Liver (tissue), 9 donors: ENCODE measurements around the gene ZC3H18. TPM values are rescaled to one million over a fixed set of nuclear protein-coding genes. Genes with fewer than 3 reads are reported as not detected.

Experiments
- DNase-seq: peaks from one replicate; pipeline ENCODE4 v3.0.0-alpha.2; 2017; ENCODE audit warnings: low spot score
- H3K27ac ChIP-seq, 2 donors: one replicate each; pipeline ENCODE4 v1.7.0; 2013; ENCODE audit warnings: inconsistent platforms in 2 of 2, low read length in 2 of 2, control low read depth in 1 of 2, low read depth in 1 of 2, mild to moderate bottlenecking in 1 of 2
- H3K27me3 ChIP-seq, 4 donors: one replicate each; pipeline versions ENCODE4 v1.6.1 to v1.7.0; 2013; ENCODE audit warnings: low read length in 3 of 4, inconsistent platforms in 1 of 4, mild to moderate bottlenecking in 1 of 4, moderate library complexity in 1 of 4; ENCODE audit not compliant: control insufficient read depth in 4 of 4, insufficient read depth in 4 of 4
- H3K36me3 ChIP-seq, 4 donors: one replicate each; pipeline versions ENCODE4 v1.6.1 to v1.7.0; 2013; ENCODE audit warnings: low read length in 3 of 4, mild to moderate bottlenecking in 3 of 4, low read depth in 1 of 4, moderate library complexity in 1 of 4; ENCODE audit not compliant: control insufficient read depth in 4 of 4, insufficient read depth in 3 of 4
- H3K4me1 ChIP-seq, 4 donors: one replicate each; pipeline versions ENCODE4 v1.6.1 to v1.7.0; 2013; ENCODE audit warnings: low read length in 3 of 4, mild to moderate bottlenecking in 3 of 4, moderate library complexity in 1 of 4; ENCODE audit not compliant: control insufficient read depth in 4 of 4, insufficient read depth in 4 of 4
- H3K4me3 ChIP-seq, 3 donors: one replicate each; pipeline versions ENCODE4 v1.6.1 to v1.7.0; 2013; ENCODE audit warnings: low read length in 3 of 3, control low read depth in 1 of 3, low read depth in 1 of 3, mild to moderate bottlenecking in 1 of 3
- H3K9ac ChIP-seq, 2 donors: one replicate each; pipeline ENCODE4 v1.7.0; 2013; ENCODE audit warnings: low read length in 2 of 2, mild to moderate bottlenecking in 2 of 2, moderate library complexity in 2 of 2, control low read depth in 1 of 2, low read depth in 1 of 2
- H3K9me3 ChIP-seq, 4 donors: one replicate each; pipeline versions ENCODE4 v1.6.1 to v1.7.0; 2013; ENCODE audit warnings: low read length in 3 of 4; ENCODE audit not compliant: control insufficient read depth in 4 of 4
- CTCF ChIP-seq: fragments of 150-350 bp; IDR thresholded peaks from 2 replicates; pipeline ENCODE4 v1.5.1; 2017; ENCODE audit warnings: improper control_type of control experiment, low read depth, low read length; ENCODE audit not compliant: missing input control
- EGR1 ChIP-seq, 2 donors: IDR thresholded peaks; 2 replicates each; pipeline ENCODE4 v1.6.1; 2016 to 2018; ENCODE audit warnings: antibody characterized with exemption in 2 of 2, low read depth in 2 of 2
- FOXA1 ChIP-seq: IDR thresholded peaks from 2 replicates; pipeline ENCODE4 v1.6.1; 2016; ENCODE audit warnings: antibody characterized with exemption
- FOXA2 ChIP-seq: IDR thresholded peaks from 2 replicates; pipeline ENCODE4 v1.6.1; 2016; ENCODE audit warnings: antibody characterized with exemption
- GABPA ChIP-seq, 2 donors: IDR thresholded peaks in 1 of 2; conservative IDR thresholded peaks in 1 of 2; 2 replicates each; pipeline ENCODE4 v1.6.1; 2016; ENCODE audit warnings: antibody characterized with exemption in 2 of 2, mild to moderate bottlenecking in 1 of 2, moderate library complexity in 1 of 2
- HNF4A ChIP-seq, 2 donors: conservative IDR thresholded peaks; 2 replicates each; pipeline ENCODE4 v1.6.1; 2016; ENCODE audit warnings: antibody characterized with exemption in 2 of 2, mild to moderate bottlenecking in 2 of 2
- HNF4G ChIP-seq: IDR thresholded peaks from 2 replicates; pipeline ENCODE4 v1.6.1; 2016; ENCODE audit warnings: antibody characterized with exemption
- JUND ChIP-seq, 2 donors: IDR thresholded peaks; 2 replicates each; pipeline ENCODE4 v1.6.1; 2016; ENCODE audit warnings: antibody characterized with exemption in 2 of 2
- NR2F2 ChIP-seq: IDR thresholded peaks from 2 replicates; pipeline ENCODE4 v1.6.1; 2016; ENCODE audit warnings: antibody characterized with exemption
- RAD21 ChIP-seq, 2 donors: IDR thresholded peaks; 2 replicates each; pipeline ENCODE4 v1.6.1; 2016; ENCODE audit warnings: antibody characterized with exemption in 2 of 2, mild to moderate bottlenecking in 2 of 2
- REST ChIP-seq: IDR thresholded peaks from 2 replicates; pipeline ENCODE4 v1.6.1; 2016; ENCODE audit warnings: antibody characterized with exemption, mild to moderate bottlenecking
- RXRA ChIP-seq, 2 donors: IDR thresholded peaks; 2 replicates each; pipeline ENCODE4 v1.6.1; 2017 to 2018; ENCODE audit warnings: antibody characterized with exemption in 2 of 2, mild to moderate bottlenecking in 1 of 2
- SP1 ChIP-seq: IDR thresholded peaks from 2 replicates; pipeline ENCODE4 v1.6.1; 2018; ENCODE audit warnings: antibody characterized with exemption, mild to moderate bottlenecking
- TAF1 ChIP-seq: conservative IDR thresholded peaks from 2 replicates; pipeline ENCODE4 v1.6.1; 2016; ENCODE audit warnings: antibody characterized with exemption, mild to moderate bottlenecking
- YY1 ChIP-seq: IDR thresholded peaks from 2 replicates; pipeline ENCODE4 v1.6.1; 2016; ENCODE audit warnings: antibody characterized with exemption, mild to moderate bottlenecking
- WGBS: extraction: QIAGEN DNeasy Blood & Tissue Kit; methylation state at CpG from one replicate; pipeline ENCODE4 v1.1.7; 2013; 5-methylcytosine and 5-hydroxymethylcytosine counted together
- polyA plus RNA-seq, 2 donors: library from polyadenylated mRNA; stranded (reverse) in 1 of 2; unstranded in 1 of 2; fragments of 200-250 nt in 1 of 2; fragments of >200 nt in 1 of 2; fragmentation: Nextera tagmentation in 1 of 2; extraction: Ambion mirVana in 1 of 2; gene quantifications; one replicate each; pipeline versions ENCODE4 v1.2.1 to v1.2.3, GENCODE V29; 2013 to 2015
- total RNA-seq, 2 donors: library from RNA; depleted of rRNA; stranded (reverse); fragments of >200 nt; gene quantifications; one replicate each; pipeline ENCODE4 v1.2.3, GENCODE V29; 2014
- TF ChIP-seq, protein P1 (sequence below): IDR thresholded peaks from 2 replicates; pipeline ENCODE4 v1.6.1; 2016; ENCODE audit warnings: antibody characterized with exemption
- TF ChIP-seq, protein P2 (sequence below): IDR thresholded peaks from 2 replicates; pipeline ENCODE4 v1.6.1; 2016; ENCODE audit warnings: antibody characterized with exemption
- TF ChIP-seq, protein P3 (sequence below): IDR thresholded peaks from 2 replicates; pipeline ENCODE4 v1.6.1; 2016; ENCODE audit warnings: antibody characterized with exemption
- donor health status: healthy.
- donor health status: healthy.
- donor health status: healthy.
- donor health status: healthy.
- donor health status: healthy.

Gene ZC3H18
- total and polyA plus RNA-seq, 4 donors, result 10.2 to 10.9 (median 10.5) TPM

GRCh38 chr16:88614818-88615580 is 44.8 kb downstream of the ZC3H18 start:
- no peaks in the 10 kb centered on the region for H3K9me3 ChIP-seq
- peaks cover 0 to 24% (median 8%) of the 10 kb centered on the region in 4 donors for H3K36me3 ChIP-seq
- H3K27ac ChIP-seq, result no peak overlapping the region
- 93% methylated on average over 19 of the region's 19 CpGs for WGBS
- no peak overlapping the region for H3K4me3 ChIP-seq
- H3K4me1 ChIP-seq, result peaks cover 18 to 47% (median 38%) of the 10 kb centered on the region in 4 donors
- no peaks in the 10 kb centered on the region for H3K27me3 ChIP-seq
- DNase-seq, result no peak
- no peak overlapping the region for H3K9ac ChIP-seq
- TF ChIP-seq SP1 (no peak), RXRA (IDR thresholded peaks at IDR 0.05) (no peak), EGR1 (IDR thresholded peaks at IDR 0.05; ENCODE audit: low read depth in 2 of 2) (no peak), HNF4G (no peak), NR2F2 (no peak), JUND (IDR thresholded peaks at IDR 0.05) (no peak), CTCF (no peak), FOXA1 (no peak), GABPA (IDR thresholded peaks at IDR 0.05 in 1 of 2, conservative IDR thresholded peaks at IDR 0.05 in 1 of 2) (no peak), TAF1 (no peak)

DNA sequence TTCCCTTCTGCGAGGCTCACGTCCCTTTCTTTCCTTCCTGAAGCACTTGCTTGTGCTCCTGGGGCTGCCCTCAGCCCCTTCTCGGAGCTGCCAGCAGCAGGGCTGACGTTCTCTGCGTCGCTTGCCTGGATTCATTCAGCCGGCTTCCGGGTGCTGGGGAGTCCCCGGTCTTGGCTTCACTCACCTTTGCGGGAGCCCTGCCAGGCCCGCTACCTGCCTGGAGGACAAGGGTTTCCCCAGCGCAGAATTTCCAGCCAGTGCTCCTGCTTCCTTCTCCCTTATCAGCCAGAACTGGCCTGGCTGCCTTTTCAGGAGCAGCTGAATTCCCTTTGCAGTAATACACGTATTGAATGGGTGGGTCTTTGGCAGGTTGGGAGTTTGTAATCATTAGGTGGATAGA is 46.1 kb downstream of the ZC3H18 start:
- peaks cover 18 to 47% (median 38%) of the 10 kb centered on the region in 4 donors for H3K4me1 ChIP-seq
- no peaks in the 10 kb centered on the region for H3K27me3 ChIP-seq
- H3K9me3 ChIP-seq, result no peaks in the 10 kb centered on the region
- H3K36me3 ChIP-seq, result peaks cover 0 to 12% (median 3%) of the 10 kb centered on the region in 4 donors
- H3K9ac ChIP-seq, result no peak overlapping the region
- H3K27ac ChIP-seq, result peak overlapping the region in 1 of 2 donors; percentile 60
- TF ChIP-seq GABPA (IDR thresholded peaks at IDR 0.05 in 1 of 2, conservative IDR thresholded peaks at IDR 0.05 in 1 of 2), result no peak
- no peak for TF ChIP-seq CTCF
- peak in 1 of 2 donors; percentile 42 for TF ChIP-seq HNF4A (conservative IDR thresholded peaks at IDR 0.05)
- TF ChIP-seq FOXA2, result no peak
- TF ChIP-seq HNF4G, result no peak
- peak; percentile 35 for TF ChIP-seq SP1
- TF ChIP-seq TAF1, result no peak
- TF ChIP-seq, protein P1, sequence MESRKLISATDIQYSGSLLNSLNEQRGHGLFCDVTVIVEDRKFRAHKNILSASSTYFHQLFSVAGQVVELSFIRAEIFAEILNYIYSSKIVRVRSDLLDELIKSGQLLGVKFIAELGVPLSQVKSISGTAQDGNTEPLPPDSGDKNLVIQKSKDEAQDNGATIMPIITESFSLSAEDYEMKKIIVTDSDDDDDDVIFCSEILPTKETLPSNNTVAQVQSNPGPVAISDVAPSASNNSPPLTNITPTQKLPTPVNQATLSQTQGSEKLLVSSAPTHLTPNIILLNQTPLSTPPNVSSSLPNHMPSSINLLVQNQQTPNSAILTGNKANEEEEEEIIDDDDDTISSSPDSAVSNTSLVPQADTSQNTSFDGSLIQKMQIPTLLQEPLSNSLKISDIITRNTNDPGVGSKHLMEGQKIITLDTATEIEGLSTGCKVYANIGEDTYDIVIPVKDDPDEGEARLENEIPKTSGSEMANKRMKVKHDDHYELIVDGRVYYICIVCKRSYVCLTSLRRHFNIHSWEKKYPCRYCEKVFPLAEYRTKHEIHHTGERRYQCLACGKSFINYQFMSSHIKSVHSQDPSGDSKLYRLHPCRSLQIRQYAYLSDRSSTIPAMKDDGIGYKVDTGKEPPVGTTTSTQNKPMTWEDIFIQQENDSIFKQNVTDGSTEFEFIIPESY, result no peak
- TF ChIP-seq RXRA (IDR thresholded peaks at IDR 0.05), result peak; percentile 33 to 78
- no peak for TF ChIP-seq YY1
- TF ChIP-seq JUND (IDR thresholded peaks at IDR 0.05), result no peak
- TF ChIP-seq, protein P2, sequence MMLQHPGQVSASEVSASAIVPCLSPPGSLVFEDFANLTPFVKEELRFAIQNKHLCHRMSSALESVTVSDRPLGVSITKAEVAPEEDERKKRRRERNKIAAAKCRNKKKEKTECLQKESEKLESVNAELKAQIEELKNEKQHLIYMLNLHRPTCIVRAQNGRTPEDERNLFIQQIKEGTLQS, result no peak
- TF ChIP-seq FOXA1, result no peak
- TF ChIP-seq, protein P3, sequence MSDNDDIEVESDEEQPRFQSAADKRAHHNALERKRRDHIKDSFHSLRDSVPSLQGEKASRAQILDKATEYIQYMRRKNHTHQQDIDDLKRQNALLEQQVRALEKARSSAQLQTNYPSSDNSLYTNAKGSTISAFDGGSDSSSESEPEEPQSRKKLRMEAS, result no peak
- peak in 1 of 2 donors; percentile 27 for TF ChIP-seq RAD21 (IDR thresholded peaks at IDR 0.05)
- TF ChIP-seq NR2F2, result no peak
- TF ChIP-seq EGR1 (IDR thresholded peaks at IDR 0.05; ENCODE audit: low read depth in 2 of 2), result peak in 1 of 2 donors; percentile 20
- peak; percentile 18 for TF ChIP-seq REST
- H3K4me3 ChIP-seq, result no peak overlapping the region
- DNase-seq, result no peak
- WGBS, result 34% methylated on average over 13 of the region's 13 CpGs
